HEK293 (cell line): Measurements from ENCODE around the gene KEL.

Experiments
- CTCF ChIA-PET: fragments of 350-600 bp; formaldehyde crosslinking; extraction: SDS; loops from one replicate; lab custom pipeline; 2021; ENCODE audit warnings: antibody characterized with exemption; lab: Yijun Ruan, JAX
- POLR2A ChIA-PET: fragments of 300-600 bp; formaldehyde crosslinking; extraction: SDS; loops from one replicate; lab custom pipeline; 2020; ENCODE audit warnings: antibody characterized with exemption, inconsistent platforms; lab: Yijun Ruan, JAX
- H3K27ac ChIP-seq: fragments of 200-500 bp; sonication (Bioruptor generic); 2 replicates; pipeline ENCODE4 v1.5.1; 2014; ENCODE audit warnings: low read depth, low read length, control low read depth, inconsistent platforms; ENCODE audit errors: extremely low read depth
- H3K36me3 ChIP-seq, 2 experiments: fragments of 200-500 bp in 1 of 2; sonication (Bioruptor generic) in 1 of 2; 1 replicate in 1 of 2; 2 replicates in 1 of 2; pipeline ENCODE4 v1.5.1; 2014 to 2017; ENCODE audit warnings: inconsistent platforms in 2 of 2, low read length in 2 of 2; ENCODE audit not compliant: control insufficient read depth in 2 of 2, insufficient read depth in 1 of 2
- H3K4me1 ChIP-seq: fragments of 200-500 bp; sonication (Bioruptor generic); 2 replicates; pipeline ENCODE4 v1.5.1; 2014; ENCODE audit warnings: mild to moderate bottlenecking, low read length, inconsistent platforms; ENCODE audit not compliant: control insufficient read depth, insufficient read depth
- H3K4me3 ChIP-seq: 2 replicates; pipeline ENCODE4 v1.5.1; 2011; ENCODE audit warnings: low read depth, mild to moderate bottlenecking, control low read depth, low read length, moderate library complexity
- H3K9me3 ChIP-seq: fragments of 200-500 bp; sonication (Bioruptor generic); 2 replicates; pipeline ENCODE4 v1.5.1; 2014; ENCODE audit warnings: low read depth, low read length, inconsistent platforms; ENCODE audit not compliant: control insufficient read depth, insufficient read depth
- EGR2 ChIP-seq: fragments of 450-650 bp; formaldehyde crosslinking; IDR thresholded peaks from 2 replicates; pipeline ENCODE4 v1.5.1; 2016; ENCODE audit warnings: low read depth, missing biosample characterization, missing genetic modification characterization
- GFI1B ChIP-seq: fragments of 450-650 bp; formaldehyde crosslinking; IDR thresholded peaks from 2 replicates; pipeline ENCODE4 v1.5.1; 2016; ENCODE audit warnings: missing biosample characterization, missing genetic modification characterization
- GLIS1 ChIP-seq: fragments of 450-650 bp; formaldehyde crosslinking; IDR thresholded peaks from 2 replicates; pipeline ENCODE4 v1.5.1; 2016; ENCODE audit warnings: missing biosample characterization, missing genetic modification characterization
- HOXC10 ChIP-seq: sonication (generic); formaldehyde crosslinking; IDR thresholded peaks from 2 replicates; pipeline ENCODE4 v1.8.1; 2023; ENCODE audit warnings: mild to moderate bottlenecking, missing genetic modification reagents
- KLF17 ChIP-seq: fragments of 450-650 bp; formaldehyde crosslinking; IDR thresholded peaks from 2 replicates; pipeline ENCODE4 v1.5.1; 2016; ENCODE audit warnings: missing biosample characterization, missing genetic modification characterization
- MEIS1 ChIP-seq: sonication (generic); formaldehyde crosslinking; IDR thresholded peaks from 2 replicates; pipeline ENCODE4 v1.8.1; 2022; ENCODE audit warnings: missing genetic modification reagents, mild to moderate bottlenecking, borderline replicate concordance
- PRDM4 ChIP-seq: fragments of 450-650 bp; formaldehyde crosslinking; IDR thresholded peaks from 2 replicates; pipeline ENCODE4 v1.5.1; 2017; ENCODE audit warnings: missing biosample characterization, missing genetic modification characterization
- SP3 ChIP-seq: fragments of 450-650 bp; formaldehyde crosslinking; IDR thresholded peaks from 2 replicates; pipeline ENCODE4 v1.5.1; 2016; ENCODE audit warnings: missing biosample characterization, missing genetic modification characterization
- SP7 ChIP-seq: fragments of 450-650 bp; formaldehyde crosslinking; IDR thresholded peaks from 2 replicates; pipeline ENCODE4 v1.5.1; 2016; ENCODE audit warnings: missing biosample characterization, missing genetic modification characterization
- TCF7L2 ChIP-seq: IDR thresholded peaks from 2 replicates; pipeline ENCODE4 v1.6.1; 2011; ENCODE audit warnings: low read depth, mild to moderate bottlenecking, inconsistent platforms, low read length, moderate library complexity, borderline replicate concordance
- ZFP69B ChIP-seq: fragments of 450-650 bp; formaldehyde crosslinking; IDR thresholded peaks from 2 replicates; pipeline ENCODE4 v1.5.1; 2016; ENCODE audit warnings: missing biosample characterization, missing genetic modification characterization
- ZNF10 ChIP-seq: fragments of 450-650 bp; formaldehyde crosslinking; IDR thresholded peaks from 2 replicates; pipeline ENCODE4 v1.5.1; 2017; ENCODE audit warnings: missing biosample characterization, missing genetic modification characterization
- ZNF133 ChIP-seq: fragments of 450-650 bp; formaldehyde crosslinking; IDR thresholded peaks from 2 replicates; pipeline ENCODE4 v1.5.1; 2016; ENCODE audit warnings: missing biosample characterization, missing genetic modification characterization
- ZNF18 ChIP-seq: fragments of 450-650 bp; formaldehyde crosslinking; IDR thresholded peaks from 2 replicates; pipeline ENCODE4 v1.5.1; 2016; ENCODE audit warnings: missing biosample characterization, missing genetic modification characterization
- ZNF223 ChIP-seq: fragments of 450-650 bp; formaldehyde crosslinking; IDR thresholded peaks from 2 replicates; pipeline ENCODE4 v1.5.1; 2016; ENCODE audit warnings: missing biosample characterization, missing genetic modification characterization
- ZNF362 ChIP-seq: fragments of 450-650 bp; formaldehyde crosslinking; IDR thresholded peaks from 2 replicates; pipeline ENCODE4 v1.5.1; 2016; ENCODE audit warnings: missing biosample characterization, missing genetic modification characterization
- ZNF404 ChIP-seq: fragments of 450-650 bp; formaldehyde crosslinking; IDR thresholded peaks from 2 replicates; pipeline ENCODE4 v1.5.1; 2017; ENCODE audit warnings: missing biosample characterization, missing genetic modification characterization
- ZNF426 ChIP-seq: fragments of 450-650 bp; formaldehyde crosslinking; IDR thresholded peaks from 2 replicates; pipeline ENCODE4 v1.5.1; 2017; ENCODE audit warnings: missing biosample characterization, missing genetic modification characterization, mild to moderate bottlenecking, inconsistent platforms, moderate library complexity
- ZNF433 ChIP-seq: fragments of 450-650 bp; formaldehyde crosslinking; IDR thresholded peaks from 2 replicates; pipeline ENCODE4 v1.5.1; 2016; ENCODE audit warnings: missing biosample characterization, missing genetic modification characterization, low read depth
- ZNF514 ChIP-seq: fragments of 450-650 bp; formaldehyde crosslinking; IDR thresholded peaks from 2 replicates; pipeline ENCODE4 v1.5.1; 2016; ENCODE audit warnings: missing biosample characterization, missing genetic modification characterization
- ZNF596 ChIP-seq: fragments of 450-650 bp; IDR thresholded peaks from 2 replicates; pipeline ENCODE4 v1.5.0; 2018; ENCODE audit warnings: missing biosample characterization, mild to moderate bottlenecking, missing genetic modification characterization, moderate library complexity
- ZNF639 ChIP-seq: fragments of 450-650 bp; formaldehyde crosslinking; IDR thresholded peaks from 2 replicates; pipeline ENCODE4 v1.5.1; 2016; ENCODE audit warnings: missing biosample characterization, missing genetic modification characterization
- ZNF785 ChIP-seq: fragments of 450-650 bp; formaldehyde crosslinking; IDR thresholded peaks from 2 replicates; pipeline ENCODE4 v1.5.1; 2016; ENCODE audit warnings: missing biosample characterization, missing genetic modification characterization
- ZNF830 ChIP-seq: fragments of 450-650 bp; IDR thresholded peaks from 2 replicates; pipeline ENCODE4 v1.5.0; 2018; ENCODE audit warnings: missing biosample characterization, missing genetic modification characterization, low read depth, mild to moderate bottlenecking, moderate library complexity
- ZSCAN5A ChIP-seq: fragments of 450-650 bp; formaldehyde crosslinking; IDR thresholded peaks from 2 replicates; pipeline ENCODE4 v1.5.1; 2016; ENCODE audit warnings: missing biosample characterization, missing genetic modification characterization

KEL gene

GRCh38 chr7:142927085-142927745, 34.9 kb downstream of the KEL start:
- H3K27ac ChIP-seq, result no peak overlapping the region
- H3K36me3 ChIP-seq, result no peaks in the 10 kb centered on the region
- H3K9me3 ChIP-seq, result no peaks in the 10 kb centered on the region
- POLR2A ChIA-PET, result no interaction called here
- no peaks in the 10 kb centered on the region for H3K4me1 ChIP-seq
- H3K4me3 ChIP-seq, result no peak overlapping the region
- CTCF ChIA-PET, result interaction anchor here (1.2 to 3.0 kb wide), 4 partner anchors 11 to 288 kb away, joined by 3 to 14 read pairs (median 5); no protein-coding TSS in a partner anchor
- no peak for TF ChIP-seq SP3 (tag by site-specific recombination)
- no peak for TF ChIP-seq ZNF223 (tag by site-specific recombination)
- TF ChIP-seq ZNF18 (tag by site-specific recombination), result no peak
- no peak for TF ChIP-seq MEIS1 (CRISPR knock-in tag)
- TF ChIP-seq TCF7L2, result no peak
- no peak for TF ChIP-seq ZNF133 (tag by site-specific recombination)
- no peak for TF ChIP-seq ZNF10 (tag by site-specific recombination)

GRCh38 chr7:142925413-142925812, 36.8 kb downstream of the KEL start:
- H3K9me3 ChIP-seq, result no peaks in the 10 kb centered on the region
- no peak overlapping the region for H3K4me3 ChIP-seq
- TF ChIP-seq ZNF426 (tag by site-specific recombination) (no peak), HOXC10 (no peak), ZNF433 (tag by site-specific recombination) (no peak), ZNF785 (tag by site-specific recombination) (no peak), ZFP69B (tag by site-specific recombination) (no peak), ZSCAN5A (tag by site-specific recombination) (no peak), ZNF404 (tag by site-specific recombination) (no peak), ZNF639 (tag by site-specific recombination) (no peak), PRDM4 (no peak), GFI1B (tag by site-specific recombination) (no peak), ZNF362 (tag by site-specific recombination) (no peak), ZNF223 (tag by site-specific recombination) (no peak), KLF17 (tag by site-specific recombination) (no peak), ZNF514 (tag by site-specific recombination) (no peak), GLIS1 (tag by site-specific recombination) (no peak), ZNF830 (tag by site-specific recombination) (no peak), SP7 (tag by site-specific recombination) (no peak), ZNF596 (tag by site-specific recombination) (no peak), EGR2 (tag by site-specific recombination) (no peak), TCF7L2 (no peak)
- TF ChIP-seq, all 188 proteins: peak for 0
- no peaks in the 10 kb centered on the region for H3K36me3 ChIP-seq
- ChIA-PET CTCF (interaction anchor here (0.7 to 3.0 kb wide), 5 partner anchors 9 to 291 kb away, joined by 3 to 14 read pairs (median 4); no protein-coding TSS in a partner anchor), POLR2A (no interaction called here)
- H3K27ac ChIP-seq, result no peak overlapping the region
- H3K4me1 ChIP-seq, result no peaks in the 10 kb centered on the region
